ENCODE measurements around the gene DGKB.
A peak's percentile ranks its signal among the peaks of the same experiment; 100 is the strongest.

The DGKB gene

DNA sequence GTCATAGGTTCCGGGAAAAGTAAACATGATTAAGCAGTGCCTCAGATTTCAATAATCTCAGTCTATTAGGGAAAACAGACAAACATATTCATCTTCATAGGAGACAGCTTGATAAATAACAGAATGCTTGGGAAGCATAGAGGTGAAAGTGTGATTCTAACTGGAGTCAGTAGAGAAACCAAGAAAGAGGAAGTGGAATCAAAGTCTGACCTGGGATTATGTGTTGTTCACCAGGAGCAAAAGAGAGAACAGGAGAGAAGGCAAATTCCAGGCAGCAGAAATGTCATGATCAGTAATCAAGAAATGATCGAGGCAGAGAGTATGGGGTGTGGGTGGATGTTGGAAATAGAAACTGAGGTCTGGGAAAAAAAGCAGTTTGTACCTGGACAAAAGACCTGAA, 43.7 kb downstream of the DGKB start:
- DNase-seq, result no peak

DNA sequence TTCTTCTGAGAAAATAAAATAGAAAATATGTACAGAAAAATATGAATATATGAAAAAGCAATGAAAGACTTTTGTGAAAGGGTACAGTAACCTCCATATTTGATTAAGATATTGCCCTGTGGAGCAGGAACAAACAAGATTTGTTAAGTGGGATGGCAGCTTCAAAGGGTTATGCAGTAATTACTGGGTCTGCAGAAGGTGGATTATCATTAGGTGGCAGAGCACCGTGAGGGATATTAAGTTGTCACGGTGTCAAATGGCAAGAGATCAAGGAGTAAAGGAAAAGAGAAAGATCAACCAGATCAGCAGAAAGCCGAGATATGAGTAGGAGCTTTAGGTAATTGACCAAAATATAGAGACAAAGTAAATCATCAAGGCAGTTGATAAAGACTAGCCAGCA, 44.1 kb downstream of the DGKB start:
- DNase-seq, result peak; percentile 16

DNA sequence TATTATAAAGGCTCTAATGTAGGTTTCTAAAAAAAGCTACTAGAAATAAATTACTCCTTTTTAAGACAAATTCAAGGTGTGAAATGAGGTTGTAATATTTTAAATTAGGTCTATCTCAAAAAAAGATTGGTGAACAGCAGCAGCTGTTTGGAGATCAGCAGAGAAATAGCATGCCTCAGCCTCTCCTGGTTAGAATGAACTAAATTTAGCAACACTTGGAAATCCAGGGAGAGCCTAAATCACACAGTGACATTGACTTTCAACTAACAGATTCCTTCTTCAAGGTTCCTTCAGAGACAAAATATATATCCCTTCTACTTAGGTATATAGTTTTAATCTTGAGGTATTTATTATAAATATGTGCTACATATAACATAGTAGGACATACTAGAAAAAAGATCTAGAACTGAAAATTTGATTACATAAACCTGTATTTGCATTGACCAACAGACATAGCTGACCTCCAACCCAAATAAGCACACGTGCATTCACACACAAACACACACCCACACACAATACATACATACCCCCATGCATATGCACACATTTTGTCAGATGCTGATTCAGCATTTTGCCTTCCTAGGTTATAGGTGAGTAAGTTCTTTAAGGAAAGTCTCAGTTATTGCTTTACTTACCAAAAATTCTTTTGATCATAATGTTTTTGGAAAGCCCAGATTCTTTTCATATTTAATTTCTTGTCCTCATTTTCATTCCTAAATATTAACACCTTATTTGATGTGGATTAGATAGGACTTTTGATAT, 47.3 kb downstream of the DGKB start:
- no peak for DNase-seq

DNA sequence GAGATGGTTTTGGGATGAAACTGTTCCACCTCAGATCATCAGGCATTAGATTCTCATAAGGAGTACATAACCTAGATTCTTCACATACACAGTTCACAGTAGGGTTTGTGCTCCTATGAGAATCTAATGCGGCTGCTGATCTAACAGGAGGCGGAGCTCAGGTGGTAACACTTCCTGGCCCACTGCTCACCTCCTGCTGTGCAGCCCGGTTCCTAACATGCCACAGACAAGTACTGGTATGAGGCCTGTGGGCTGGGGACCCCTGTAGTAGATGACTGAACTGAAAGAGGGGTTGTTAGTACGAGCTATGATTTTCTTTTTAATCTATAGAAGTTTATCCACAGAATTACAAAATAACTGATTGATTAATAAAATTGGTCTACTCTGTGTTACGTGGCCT, 48.1 kb downstream of the DGKB start:
- no peak for DNase-seq

DNA sequence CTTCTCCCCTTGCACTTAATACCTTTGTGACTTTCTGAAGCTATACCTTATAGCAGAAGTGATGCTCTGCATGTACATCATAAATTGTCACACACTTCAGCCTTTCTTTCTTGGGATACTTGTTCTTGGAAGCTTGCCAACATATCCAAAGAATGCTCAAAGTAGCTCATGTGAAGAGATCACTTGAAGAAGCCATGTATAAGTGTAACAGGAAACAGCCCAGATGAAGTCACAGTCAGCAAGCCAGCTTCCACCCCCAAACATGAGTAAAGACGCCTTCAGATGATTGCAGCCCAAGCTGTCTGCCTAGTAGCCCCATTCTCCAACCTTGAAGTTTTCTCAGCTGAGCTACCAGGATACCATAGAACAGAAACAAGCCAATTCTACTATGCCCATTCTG, 50.9 kb downstream of the DGKB start:
- DNase-seq, result no peak

DNA sequence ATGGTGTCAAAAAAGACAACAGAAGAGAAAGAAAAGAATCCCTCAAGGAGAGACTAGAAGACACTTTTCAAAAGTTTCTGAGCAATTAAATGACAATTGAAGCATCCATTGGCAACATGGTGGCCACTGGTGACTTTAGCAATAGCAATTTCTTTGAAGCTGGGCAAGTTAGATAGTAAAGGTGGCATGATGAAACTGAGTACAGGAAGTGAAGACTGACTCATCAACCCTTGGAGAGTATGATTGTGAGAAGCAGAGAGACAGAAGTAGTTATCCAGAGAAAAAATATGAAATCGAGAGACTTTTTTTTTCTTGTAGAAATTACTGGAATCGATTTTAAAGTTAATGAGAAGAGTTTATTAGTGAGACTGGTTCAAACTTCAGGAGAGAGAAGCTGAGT, 52.5 kb downstream of the DGKB start:
- no peak for DNase-seq

DNA sequence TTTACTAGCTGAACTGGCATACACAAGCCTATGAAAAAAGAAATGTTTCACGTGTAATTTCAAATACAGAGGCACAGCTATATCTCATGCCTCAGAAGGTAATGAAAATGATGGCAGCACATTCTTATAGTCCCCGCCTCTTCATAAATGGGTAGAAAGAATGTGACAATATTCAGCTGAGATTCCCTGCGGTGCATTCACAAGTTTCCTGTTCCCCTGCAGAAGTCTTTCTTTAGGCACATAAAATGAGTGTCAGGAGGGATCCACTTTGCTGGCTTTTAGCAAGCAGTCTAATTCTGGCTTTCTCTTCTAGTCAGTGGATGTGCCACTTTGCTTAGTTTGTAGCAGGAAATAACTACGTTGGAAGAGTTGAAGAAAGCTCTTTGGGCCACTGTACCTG, 56.1 kb downstream of the DGKB start:
- no peak for DNase-seq

DNA sequence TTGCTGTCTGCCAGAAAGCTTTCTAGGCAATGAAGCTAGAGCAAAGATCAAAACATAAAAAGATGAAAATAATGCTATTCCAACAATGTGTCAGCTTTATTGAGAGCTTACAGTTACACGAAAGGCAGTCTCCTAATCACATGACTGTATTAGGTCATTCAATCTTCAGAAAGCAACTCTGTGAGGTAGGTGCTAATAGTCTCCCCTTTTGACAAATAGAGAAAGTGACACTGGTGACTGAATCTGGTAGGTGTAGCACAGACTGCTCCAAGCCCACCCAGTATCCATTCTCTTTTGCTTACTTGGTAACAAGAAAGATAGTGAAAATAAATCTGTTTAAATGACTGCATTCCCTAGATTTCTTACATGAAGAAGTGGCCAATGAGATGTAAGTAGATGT, 58.8 kb downstream of the DGKB start:
- DNase-seq, result no peak

DNA sequence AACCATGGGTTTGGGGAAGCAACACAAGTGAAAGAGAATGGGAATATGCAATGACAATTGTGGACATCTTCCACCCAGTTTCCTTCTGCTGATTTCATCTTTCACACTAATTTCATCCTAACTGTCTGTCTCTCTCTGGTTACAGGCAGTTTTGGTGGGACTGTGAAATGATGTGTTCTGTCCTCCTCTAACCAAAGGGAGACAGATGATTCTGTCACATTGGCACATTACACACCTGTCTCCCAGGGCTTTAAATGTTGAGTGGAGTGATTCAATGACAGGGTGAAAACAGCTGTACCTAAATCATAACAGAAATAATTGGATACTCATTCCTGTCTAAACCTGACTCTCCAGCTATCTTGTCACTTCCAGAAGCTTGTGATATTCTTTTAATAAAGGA, 60.0 kb downstream of the DGKB start:
- no peak for DNase-seq

DNA sequence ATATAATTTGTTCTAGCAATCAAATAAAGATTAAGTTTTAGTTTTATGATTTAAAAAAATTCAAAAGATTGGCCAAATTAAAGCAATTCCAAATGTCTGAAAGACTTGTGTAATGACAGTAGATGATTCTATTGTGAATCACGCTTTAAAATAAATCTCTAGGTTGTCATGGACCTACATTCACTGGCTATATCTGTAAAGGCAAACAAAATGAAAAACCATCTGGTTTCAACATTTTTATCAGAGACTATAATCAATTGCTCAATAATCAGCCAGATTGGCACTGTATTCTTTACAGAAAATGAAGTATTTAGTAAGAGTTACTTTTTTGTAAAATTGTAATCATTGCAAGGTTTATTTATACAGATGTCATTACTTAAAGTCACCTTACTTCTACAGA, 60.7 kb downstream of the DGKB start:
- no peak for DNase-seq

DNA sequence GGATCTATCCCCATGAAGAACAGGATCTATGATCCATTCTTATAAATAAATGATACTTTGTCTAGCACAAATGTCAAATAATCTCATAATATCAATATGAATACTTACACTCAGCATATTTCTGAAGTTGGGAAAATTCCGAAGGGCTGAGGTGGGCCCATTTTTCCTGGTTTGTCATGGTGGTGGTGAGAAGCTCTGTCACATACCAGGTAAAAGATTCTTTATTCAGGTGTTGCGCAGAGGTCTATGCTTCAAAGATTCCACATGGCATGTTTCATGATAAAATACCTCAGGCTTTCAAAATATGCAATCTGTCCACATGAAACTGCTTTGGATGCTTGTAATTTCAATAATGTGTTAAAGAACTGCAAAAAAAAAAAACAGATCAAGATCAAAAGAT, 61.5 kb downstream of the DGKB start:
- no peak for DNase-seq

DNA sequence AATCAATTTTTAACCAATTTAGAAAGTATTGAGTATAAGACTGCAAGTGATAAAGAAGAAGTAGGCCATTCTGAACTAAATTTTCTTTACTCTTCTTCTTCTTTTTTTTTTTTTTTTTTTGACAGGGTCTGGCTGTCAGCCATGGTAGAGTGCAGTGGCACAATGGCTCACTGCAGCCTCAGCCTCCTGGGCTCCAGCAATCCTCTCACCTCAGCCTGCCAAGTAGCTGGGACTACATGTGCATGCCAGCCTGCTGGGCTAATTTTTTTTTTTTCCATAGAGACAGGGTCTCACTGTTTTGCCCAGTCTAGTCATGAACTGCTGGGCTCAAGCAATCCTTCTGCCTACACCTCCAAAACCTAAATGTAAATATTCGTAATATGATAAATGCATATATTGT, 63.2 kb downstream of the DGKB start:
- no peak for DNase-seq

DNA sequence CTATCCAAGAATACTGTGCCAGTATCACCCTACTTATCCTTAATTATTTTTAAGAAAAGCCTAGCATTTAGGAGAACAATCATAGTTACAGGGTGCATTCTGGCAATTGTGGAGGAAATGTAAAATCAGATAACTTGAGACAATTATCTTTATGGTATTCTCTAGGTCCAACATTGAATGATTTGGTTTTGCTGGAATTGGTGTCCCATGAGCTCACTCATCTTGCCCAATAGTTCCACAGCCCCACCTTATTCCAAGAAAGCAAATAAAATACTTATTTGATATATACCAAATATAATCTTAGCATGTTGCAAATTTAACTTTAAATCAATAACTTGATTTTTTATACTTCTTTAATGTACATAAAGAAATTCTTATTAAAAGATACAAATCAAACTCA, 65.3 kb downstream of the DGKB start:
- no peak for DNase-seq

DNA sequence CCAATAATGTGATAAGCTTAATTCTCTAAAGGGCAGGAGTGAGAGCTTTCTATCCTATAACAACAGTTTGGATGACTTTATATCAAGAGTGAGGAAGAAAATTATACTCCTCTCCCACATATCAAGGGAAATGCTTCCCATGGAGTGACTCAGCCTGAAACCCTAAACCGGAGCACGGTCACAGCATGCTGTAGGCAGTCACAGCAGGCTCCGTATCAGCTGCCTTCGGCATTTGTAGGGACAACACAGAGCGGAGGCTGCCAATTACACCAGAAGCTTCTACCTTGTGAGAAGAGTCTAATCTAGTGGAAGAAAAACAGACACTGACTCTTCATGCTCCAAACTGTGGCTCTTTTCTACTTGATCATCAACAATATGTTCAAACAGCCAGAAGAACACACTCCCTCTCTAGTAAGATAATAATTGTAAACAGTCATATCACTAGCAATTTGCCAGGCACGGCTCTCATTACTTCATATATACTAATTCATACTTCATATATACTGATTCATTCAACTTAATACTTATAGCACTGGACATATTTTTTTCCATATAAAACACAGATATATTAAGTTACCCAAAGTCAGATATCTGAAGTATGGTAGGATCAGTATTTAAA, 65.9 kb downstream of the DGKB start:
- DNase-seq, result peak; percentile 58

DNA sequence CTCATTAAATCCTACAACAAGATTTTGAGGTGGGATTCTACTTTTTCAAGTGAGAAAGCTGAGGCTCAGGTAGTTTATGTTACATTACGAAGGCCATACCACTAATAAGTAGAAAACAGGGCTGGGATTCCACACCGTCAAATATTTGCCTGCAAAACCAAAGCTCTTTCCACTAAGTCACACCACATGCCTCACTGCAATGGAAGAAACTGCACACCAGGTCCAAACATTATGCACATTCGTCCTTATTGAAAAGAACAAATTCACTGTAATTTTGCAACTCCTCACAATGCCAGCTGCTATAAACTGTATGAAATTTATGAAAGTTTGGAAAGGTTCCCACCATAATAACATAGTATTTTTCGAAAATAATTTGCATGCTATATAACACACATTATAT, 66.5 kb downstream of the DGKB start:
- no peak for DNase-seq

DNA sequence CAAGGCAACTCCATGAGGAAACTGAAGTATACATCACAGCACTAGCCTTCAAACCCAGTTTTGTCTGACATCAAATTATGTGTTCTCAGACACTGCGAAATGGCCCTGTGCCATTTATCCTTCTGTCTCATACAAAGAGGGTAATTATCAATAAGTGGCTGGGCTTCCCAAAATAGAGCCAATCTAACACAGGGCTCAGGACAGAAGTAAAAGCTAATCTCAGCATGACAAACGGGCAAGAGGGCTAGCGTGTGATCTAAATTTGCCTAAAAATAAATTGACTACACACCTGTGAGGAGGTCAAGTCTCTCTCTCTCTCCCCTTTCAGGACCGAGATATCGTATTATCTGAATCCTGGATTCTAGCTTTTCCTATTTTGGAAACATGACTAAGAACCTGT, 67.2 kb downstream of the DGKB start:
- DNase-seq, result peak; percentile 92

DNA sequence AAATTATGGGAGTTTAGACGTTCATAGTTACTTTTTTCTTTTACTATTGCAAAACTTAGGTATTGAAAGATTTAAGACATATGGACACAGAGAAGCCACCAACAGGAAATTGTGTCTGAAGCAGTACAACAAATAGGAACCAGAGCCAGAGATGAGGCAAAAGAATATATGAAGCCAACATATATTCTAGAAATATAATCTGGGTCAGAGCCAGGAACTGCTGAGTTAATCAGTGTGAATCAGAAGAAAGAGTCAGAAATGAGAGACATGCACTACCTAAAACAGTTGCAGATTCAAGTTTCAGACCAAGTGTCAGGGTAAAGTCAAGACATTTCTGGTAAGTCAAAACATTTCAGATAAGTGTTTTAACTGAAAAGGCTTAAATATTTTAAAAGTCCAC, 67.7 kb downstream of the DGKB start:
- no peak for DNase-seq

DNA sequence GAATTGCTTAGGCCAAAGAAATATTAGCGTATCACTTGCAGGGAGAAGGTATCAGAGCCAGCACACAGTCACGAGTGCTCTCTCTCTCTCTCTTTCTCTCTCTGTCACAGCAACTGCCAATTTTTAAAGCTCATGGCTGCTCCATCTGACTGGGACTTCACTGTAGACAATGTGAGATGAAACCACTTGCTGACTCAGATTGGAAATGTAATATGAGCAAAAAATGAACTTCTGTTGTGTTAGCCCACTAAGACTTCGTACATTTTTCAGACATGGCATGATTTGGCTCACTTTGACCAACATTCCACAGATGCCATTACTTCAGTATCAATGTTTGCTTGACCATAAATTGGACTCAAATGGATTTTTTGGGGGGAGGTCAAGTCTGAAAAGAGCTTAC, 68.1 kb downstream of the DGKB start:
- no peak for DNase-seq

DNA sequence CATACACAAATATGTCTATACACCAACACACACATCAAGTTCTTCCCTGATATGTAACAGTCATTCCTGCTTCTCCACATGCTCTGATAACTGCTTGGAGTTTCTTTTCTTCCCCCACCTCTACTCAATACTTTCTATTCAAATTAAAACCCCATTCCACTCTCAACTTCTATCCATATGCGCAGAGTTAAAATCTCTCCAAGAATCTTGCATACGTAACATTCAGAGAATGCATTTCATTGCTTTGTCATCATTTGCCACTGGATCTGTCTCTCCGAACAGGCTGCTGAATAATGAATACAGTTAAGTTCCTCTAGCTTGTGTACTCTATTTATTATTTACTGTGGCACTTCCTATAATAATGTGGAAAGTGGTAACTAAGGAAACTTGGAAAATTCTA, 68.8 kb downstream of the DGKB start:
- no peak for DNase-seq

DNA sequence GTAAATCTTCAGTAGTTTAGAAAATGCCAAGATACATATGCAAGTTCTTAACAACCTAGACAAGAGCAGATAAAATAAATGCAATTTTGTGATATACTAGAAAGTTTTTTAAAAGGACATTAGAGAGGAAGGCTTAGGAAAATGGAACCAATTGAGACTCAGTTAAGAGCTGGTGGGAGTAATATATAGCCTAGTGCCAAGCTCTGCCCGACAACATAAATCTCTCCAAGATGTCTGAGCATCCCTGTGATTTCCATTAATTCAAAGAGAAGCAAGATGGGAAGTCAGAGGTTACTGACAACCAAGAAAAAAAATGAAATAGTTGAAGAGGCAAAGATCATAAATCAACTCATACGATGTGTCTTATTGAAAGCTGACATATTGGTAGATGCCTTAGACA, 74.5 kb downstream of the DGKB start:
- DNase-seq, result no peak

DNA sequence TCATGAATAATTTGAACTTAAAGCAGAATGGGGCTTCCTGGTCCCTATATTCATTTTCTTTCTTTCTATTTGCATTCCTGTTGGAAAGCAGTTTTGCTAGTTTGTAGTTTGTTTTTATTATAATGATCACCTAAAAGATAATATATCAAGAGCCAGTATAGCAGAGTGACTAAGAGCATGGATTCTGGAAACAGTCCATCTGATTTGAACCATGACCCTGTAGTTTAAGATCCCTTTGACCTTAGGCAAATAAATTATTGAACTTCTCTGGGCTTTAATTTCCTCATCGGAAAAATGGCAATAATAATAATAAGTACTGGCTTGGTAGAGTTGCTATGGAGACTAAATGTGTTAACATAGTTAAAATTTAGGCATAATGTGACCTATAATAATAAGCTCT, 76.1 kb downstream of the DGKB start:
- no peak for DNase-seq

DNA sequence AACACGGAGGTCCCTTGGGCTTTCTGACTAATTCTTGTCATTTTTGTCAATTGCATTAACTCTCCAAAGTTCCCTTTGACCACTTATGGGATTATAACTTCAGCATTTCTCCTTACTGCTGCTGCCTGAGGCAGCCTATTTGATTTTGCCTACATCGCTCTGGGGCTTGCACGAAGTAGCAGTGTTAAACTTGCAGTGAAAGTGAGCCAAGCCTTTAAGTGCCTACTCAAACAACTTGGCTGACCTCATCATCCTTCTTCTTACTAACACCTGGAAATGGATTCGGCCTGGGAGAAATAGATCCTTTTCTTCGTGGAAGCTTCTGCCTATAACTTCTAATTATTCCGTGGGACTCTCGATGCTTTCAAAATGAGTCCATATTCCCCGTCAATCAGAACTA, 76.6 kb downstream of the DGKB start:
- DNase-seq, result no peak

DNA sequence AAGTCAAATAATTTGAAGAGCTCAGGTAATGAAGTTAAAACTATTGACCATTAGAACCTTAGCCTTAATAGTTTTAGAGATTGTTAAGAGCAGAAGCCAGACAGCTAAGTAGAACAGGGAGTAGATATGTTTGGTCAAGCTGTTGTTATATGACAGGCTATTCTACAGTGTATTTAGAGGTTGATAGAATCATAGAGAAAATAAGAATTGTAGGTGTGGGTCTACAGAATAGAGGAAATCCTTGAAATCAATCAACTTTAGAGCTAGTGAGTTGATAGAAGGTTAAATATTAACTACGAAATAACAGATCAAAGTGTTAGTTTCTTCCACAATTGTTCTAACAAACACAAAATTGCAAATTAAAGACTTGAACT, 80.1 kb downstream of the DGKB start:
- DNase-seq, result no peak

DNA sequence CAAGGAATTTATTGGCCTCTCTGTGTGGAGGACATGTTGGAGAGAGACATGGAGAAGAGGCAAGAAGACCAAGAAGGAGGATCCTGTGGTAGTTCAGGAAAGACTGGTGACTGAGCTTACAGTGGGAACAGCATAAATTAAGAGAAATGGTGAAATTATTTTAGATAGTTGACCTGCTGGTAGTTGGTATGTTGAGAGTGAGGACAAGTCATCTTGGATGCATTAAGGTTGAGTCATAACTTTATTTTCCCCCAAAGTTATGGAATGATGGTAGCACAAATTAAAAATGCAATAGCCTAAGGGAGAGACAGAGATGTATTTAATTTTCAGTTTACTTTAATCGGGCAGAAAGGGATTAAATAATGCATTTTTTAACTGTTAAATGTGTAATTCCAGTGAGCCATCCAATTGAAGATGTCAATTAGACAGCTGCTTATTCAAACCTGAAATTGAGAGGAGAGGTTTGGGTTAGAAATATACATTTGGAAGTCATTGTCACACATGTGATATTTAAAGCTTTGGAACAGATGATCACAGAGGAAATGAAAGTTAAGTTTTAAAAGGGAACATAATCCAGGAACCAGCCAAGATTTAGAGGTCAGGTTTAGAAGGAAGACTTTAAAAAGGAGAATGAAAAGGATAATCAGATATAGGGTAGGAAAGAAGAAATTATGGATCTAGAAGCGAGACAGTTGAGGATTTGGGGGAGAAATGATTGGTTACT, 80.6 kb downstream of the DGKB start:
- no peak for DNase-seq

DNA sequence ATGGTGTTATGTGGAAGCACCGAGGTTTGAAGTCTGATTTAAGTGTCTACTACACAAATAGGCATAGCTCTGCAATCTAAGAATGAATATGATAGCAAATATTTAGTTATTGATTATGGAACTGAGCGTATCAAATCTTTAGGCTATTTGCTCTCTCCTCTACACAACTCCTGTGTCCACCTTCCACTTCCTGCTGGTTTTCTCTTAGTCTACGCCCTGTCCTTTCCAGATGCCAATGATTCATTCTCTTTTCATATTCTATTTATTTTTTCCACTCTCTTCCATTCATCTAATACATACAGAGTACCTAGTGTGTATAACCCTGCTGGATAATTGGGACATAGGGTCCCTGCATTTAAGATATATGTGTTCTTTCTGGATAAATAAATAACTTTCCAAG, 83.7 kb downstream of the DGKB start:
- no peak for DNase-seq

Data from DMS153 (cell line).